GM18505 (cell line): ENCODE results near the gene ACADM.
"Not testable (repeated sequence)": the region's sequence is repeated elsewhere in the genome, so short reads cannot be mapped to it uniquely, and the experiment has no call there.

Experiments
- ATAC-seq: cut with Tn5 transposase; IDR thresholded peaks from one replicate; pipeline ENCODE4 v1.9.1; 2021; ENCODE audit not compliant: unreplicated experiment
- POLR2A ChIP-seq: IDR thresholded peaks from 4 replicates; pipeline ENCODE4 v1.6.1; 2011; ENCODE audit warnings: borderline replicate concordance; ENCODE audit not compliant: insufficient read depth, insufficient read length; ENCODE audit errors: extremely low read depth

ACADM gene

GRCh38 chr1:75722966-75723365 lies 1.5 kb upstream of the ACADM start:
- no peak for TF ChIP-seq POLR2A
- no peak for ATAC-seq

- peak; percentile 81 for ATAC-seq
- no peak for TF ChIP-seq POLR2A
Measured at GRCh38 chr1:75723989-75724471, 479 bp upstream of the ACADM start.

GRCh38 chr1:75725266-75725665 lies 757 bp downstream of the ACADM start:
- no peak for ATAC-seq
- TF ChIP-seq POLR2A, result no peak

GRCh38 chr1:75725861-75726361 lies 1.4 kb downstream of the ACADM start:
- ATAC-seq, result no peak
- TF ChIP-seq POLR2A, result peak; percentile 18

GRCh38 chr1:75727571-75727970 lies 3.1 kb downstream of the ACADM start:
- TF ChIP-seq POLR2A, result no peak
- ATAC-seq, result no peak

- ATAC-seq, result no peak
Measured at GRCh38 chr1:75730432-75730831, 5.9 kb downstream of the ACADM start.

GRCh38 chr1:75731881-75732280 lies 7.4 kb downstream of the ACADM start:
- TF ChIP-seq POLR2A, result no peak
- ATAC-seq, result no peak

More at GRCh38 chr1:75730432-75730831, 5.9 kb downstream of the ACADM start:
- TF ChIP-seq POLR2A, result no peak

GRCh38 chr1:75732703-75733102 lies 8.2 kb downstream of the ACADM start:
- ATAC-seq, result no peak
- TF ChIP-seq POLR2A, result no peak

- no peak for ATAC-seq
- TF ChIP-seq POLR2A, result no peak
Measured at GRCh38 chr1:75733661-75734060, 9.2 kb downstream of the ACADM start.

GRCh38 chr1:75736016-75736415 lies 11.5 kb downstream of the ACADM start:
- no peak for ATAC-seq
- no peak for TF ChIP-seq POLR2A

GRCh38 chr1:75742047-75742625 lies 17.6 kb downstream of the ACADM start:
- TF ChIP-seq POLR2A, result no peak
- no peak for ATAC-seq

GRCh38 chr1:75745276-75745675 lies 20.8 kb downstream of the ACADM start:
- ATAC-seq, result peak; percentile 85
- TF ChIP-seq POLR2A, result no peak

- not testable (repeated sequence) for ATAC-seq
Measured at GRCh38 chr1:75757210-75757609, 32.7 kb downstream of the ACADM start.

- ATAC-seq, result not testable (repeated sequence)
Measured at GRCh38 chr1:75758543-75758942, 34.0 kb downstream of the ACADM start.
